GM12874 (cell line): ENCODE results near the gene CFAP46.

Experiments
- CTCF ChIP-seq: IDR thresholded peaks from 2 replicates; pipeline ENCODE4 v1.5.1; 2011; ENCODE audit warnings: low read depth, mild to moderate bottlenecking, control low read depth, low read length, moderate library complexity; ENCODE audit not compliant: insufficient read depth

Gene CFAP46

GRCh38 chr10:132886211-132887099, 55.9 kb downstream of the CFAP46 start:
- no peak for TF ChIP-seq CTCF

GRCh38 chr10:132885451-132886210, 56.7 kb downstream of the CFAP46 start:
- no peak for TF ChIP-seq CTCF

GRCh38 chr10:132884691-132885271, 57.6 kb downstream of the CFAP46 start:
- TF ChIP-seq CTCF, result no peak

GRCh38 chr10:132884041-132884440, 58.3 kb downstream of the CFAP46 start:
- no peak for TF ChIP-seq CTCF

GRCh38 chr10:132883391-132883881, 58.9 kb downstream of the CFAP46 start:
- TF ChIP-seq CTCF, result no peak

- no peak for TF ChIP-seq CTCF
Observed at GRCh38 chr10:132882069-132882951, 60.1 kb downstream of the CFAP46 start.
